Activated T-helper 1 cell treated with Interleukin-2 at 50 U/mL for 16 hours (primary cell): ENCODE results near the gene KIAA1671.
"Not testable (repeated sequence)": the region's sequence is repeated elsewhere in the genome, so short reads cannot be mapped to it uniquely, and the experiment has no call there.

Experiments
- DNase-seq: peaks from one replicate; pipeline ENCODE4 v3.0.0-alpha.2; 2020; ENCODE audit warnings: low read depth

Gene KIAA1671

DNA sequence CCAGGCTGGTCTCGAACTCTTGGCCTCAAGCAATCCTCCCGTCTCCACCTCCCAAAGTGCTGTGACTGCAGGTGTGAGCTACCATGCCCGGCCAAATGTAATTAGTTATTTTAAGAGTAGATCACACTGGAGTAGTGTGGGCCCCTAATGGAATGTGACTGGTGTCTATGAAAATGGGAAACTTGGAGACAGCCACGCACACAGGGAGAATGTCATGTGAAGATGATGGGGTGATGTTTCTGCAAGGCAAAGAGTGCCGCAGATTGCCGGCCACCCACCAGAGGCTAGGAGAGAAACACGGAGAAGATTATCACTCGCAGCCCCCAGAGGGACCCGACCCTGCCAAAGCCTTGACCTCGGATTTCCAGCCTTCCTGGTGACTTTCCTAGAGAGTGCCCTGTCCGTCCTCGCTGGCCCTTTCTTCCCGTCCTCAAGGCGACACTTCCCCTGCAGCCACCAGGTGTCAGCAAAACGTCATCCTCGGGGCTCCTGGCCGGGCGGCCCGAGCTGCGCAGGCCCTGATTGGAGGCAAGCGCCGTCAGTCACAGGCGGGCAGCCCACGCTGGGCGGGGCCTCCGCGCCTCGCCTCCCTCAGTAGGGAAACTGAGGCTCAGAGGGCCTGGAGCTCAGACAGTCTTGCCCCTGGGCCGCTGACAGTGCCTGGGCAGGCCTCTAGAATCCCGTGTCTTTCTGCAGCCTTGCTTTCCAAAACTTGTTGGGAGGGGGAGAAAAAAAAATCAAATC lies 283.2 kb downstream of the KIAA1671 start:
- peak; percentile 17 for DNase-seq

DNA sequence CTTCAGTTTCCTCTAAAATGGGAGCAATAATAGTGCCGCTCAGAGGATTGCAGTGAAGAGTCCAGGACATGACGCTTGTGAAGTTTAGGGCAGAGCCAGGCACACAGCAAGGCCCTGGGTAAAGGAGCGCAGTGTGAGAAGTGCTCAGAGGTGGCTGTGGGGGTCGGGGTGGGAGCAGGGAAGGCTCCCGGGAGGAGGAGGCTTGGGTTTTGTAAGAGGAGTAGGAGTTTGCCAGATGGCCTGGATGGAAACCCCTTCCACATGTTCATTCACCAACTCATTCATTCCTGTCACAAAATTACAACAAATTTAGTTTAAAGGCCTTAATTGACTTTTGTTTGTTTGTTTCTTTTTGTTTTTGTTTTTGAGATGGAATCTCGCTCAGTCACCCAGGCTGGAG lies 283.9 kb downstream of the KIAA1671 start:
- no peak for DNase-seq

DNA sequence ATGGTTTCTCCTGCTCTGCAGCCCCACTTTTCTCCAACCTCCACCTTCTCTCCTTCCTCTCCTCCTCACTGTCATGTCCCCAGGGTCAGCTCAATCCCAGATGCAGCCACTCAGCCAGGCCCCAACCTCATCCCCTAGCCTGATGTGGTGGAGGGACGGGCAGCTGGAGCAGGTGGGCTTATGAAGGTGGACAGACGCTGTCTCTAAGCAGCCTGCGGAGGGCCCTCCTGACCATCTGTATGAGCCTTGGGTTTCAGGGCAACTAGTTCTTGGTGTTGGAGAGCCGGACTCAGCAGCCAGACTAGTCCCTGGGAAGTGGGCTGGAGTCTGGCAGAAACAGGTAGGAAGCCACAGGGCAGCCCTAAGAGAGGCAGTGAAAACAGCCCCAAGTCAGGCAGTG lies 285.0 kb downstream of the KIAA1671 start:
- DNase-seq: no peak

DNA sequence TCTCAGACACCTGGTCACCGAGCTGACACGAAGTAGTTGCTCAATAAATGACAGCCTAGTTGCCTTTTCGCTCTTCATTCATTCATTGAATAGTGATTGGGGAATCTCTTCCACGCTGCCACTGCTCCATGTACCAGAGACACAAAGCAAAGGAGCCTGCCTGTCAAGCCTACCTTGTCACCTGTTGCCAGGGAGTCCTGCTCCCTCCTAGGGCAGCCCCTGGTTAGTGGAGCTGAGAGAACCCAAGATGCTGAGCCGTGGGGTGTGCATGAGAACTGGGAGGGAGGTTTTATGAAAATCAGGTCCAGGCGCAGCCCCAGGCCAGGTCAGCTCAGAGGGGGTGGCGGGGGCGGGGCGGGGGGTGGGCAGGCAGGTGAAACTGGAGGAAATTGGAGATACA lies 285.5 kb downstream of the KIAA1671 start:
- not testable (repeated sequence) for DNase-seq
